OCI-LY7 (cell line): ENCODE data around the gene DNAH17.

Source experiments
- CTCF ChIP-seq: fragments of 200-600 bp; sonication (generic); conservative IDR thresholded peaks from 2 replicates; pipeline ENCODE4 v1.5.1; 2014; ENCODE audit warnings: mild to moderate bottlenecking, antibody characterized with exemption, low read length, moderate library complexity, mixed read lengths
- EZH2phosphoT487 ChIP-seq: fragments of 200-600 bp; sonication (generic); IDR thresholded peaks from 2 replicates; pipeline ENCODE4 v1.6.1; 2018; ENCODE audit warnings: low read depth, borderline replicate concordance, mild to moderate bottlenecking, mixed run types, antibody characterized with exemption, low read length, moderate library complexity, mixed read lengths

DNA sequence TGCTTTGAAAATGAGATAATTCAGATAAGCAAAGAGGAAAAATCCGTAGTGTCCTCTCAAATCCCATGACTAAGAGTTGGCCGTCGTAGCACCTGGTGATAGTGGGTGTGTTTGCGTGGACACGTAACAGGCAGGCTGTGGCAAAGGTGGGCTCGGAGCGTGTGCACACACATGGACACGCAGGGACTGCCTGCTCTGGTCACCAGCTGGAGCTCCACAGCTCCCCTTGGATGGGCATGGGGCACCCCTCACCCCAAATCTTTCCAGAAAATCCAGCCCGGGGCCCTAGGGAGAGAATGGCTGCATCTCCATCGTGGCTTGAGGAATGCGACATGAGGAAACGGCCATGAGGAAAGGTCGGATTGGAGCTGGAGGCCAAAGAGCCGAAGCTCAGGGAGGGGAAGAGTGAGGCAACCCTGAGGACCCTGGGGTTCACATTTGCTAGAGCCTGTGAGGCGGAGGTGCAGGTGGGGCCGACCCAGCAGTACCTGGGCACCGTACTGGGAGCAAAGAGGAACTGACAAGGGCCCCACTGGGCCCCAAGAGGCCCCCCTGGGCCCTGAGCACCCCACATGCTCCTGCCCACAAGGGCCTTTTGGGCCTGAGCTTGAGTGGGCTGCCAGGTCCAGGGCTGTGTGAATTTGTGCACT, 51.6 kb downstream of the DNAH17 start:
- TF ChIP-seq CTCF: no peak
- no peak for TF ChIP-seq EZH2phosphoT487
